Glutamatergic neuron (in vitro differentiated cells): ENCODE data around the gene BMP6. TPM values are rescaled to one million over a fixed set of nuclear protein-coding genes. Genes with fewer than 3 reads are reported as not detected.
A peak's percentile ranks its signal among the peaks of the same experiment; 100 is the strongest.

Experiments
- DNase-seq: peaks from one replicate; pipeline ENCODE4 v3.0.0; 2022
- H3K27ac Mint-ChIP-seq: one replicate; pipeline ENCODE4 v1.8.0; 2020; ENCODE audit warnings: mild to moderate bottlenecking, mixed read lengths, inconsistent platforms; ENCODE audit not compliant: unreplicated experiment
- H3K27me3 Mint-ChIP-seq: one replicate; pipeline ENCODE4 v1.8.0; 2020; ENCODE audit warnings: mild to moderate bottlenecking, moderate library complexity, mixed read lengths, inconsistent platforms; ENCODE audit not compliant: unreplicated experiment
- H3K36me3 Mint-ChIP-seq: one replicate; pipeline ENCODE4 v1.8.0; 2020; ENCODE audit warnings: mild to moderate bottlenecking, mixed read lengths, inconsistent platforms; ENCODE audit not compliant: unreplicated experiment
- H3K4me1 Mint-ChIP-seq: one replicate; pipeline ENCODE4 v1.8.0; 2020; ENCODE audit warnings: mild to moderate bottlenecking, low read depth, mixed read lengths, inconsistent platforms; ENCODE audit not compliant: unreplicated experiment
- H3K4me3 Mint-ChIP-seq: one replicate; pipeline ENCODE4 v1.8.0; 2020; ENCODE audit warnings: mild to moderate bottlenecking, mixed read lengths, inconsistent platforms; ENCODE audit not compliant: unreplicated experiment
- H3K9me3 Mint-ChIP-seq: one replicate; pipeline ENCODE4 v1.8.0; 2020; ENCODE audit warnings: mild to moderate bottlenecking, moderate library complexity, mixed read lengths, inconsistent platforms; ENCODE audit not compliant: unreplicated experiment
- long read RNA-seq: library from polyadenylated mRNA; unstranded; transcript quantifications from one replicate; pipeline ENCODE4 v2.0.0, GENCODE V29; 2020; ENCODE audit not compliant: unreplicated experiment
- total RNA-seq: library from RNA; stranded (reverse); fragmentation: NEBNext Ultra II Directional; extraction: Animal tissue kit (Norgen Biotek cat#: 25700); gene quantifications from one replicate; pipeline ENCODE4 v1.2.1, GENCODE V29; 2021; ENCODE audit not compliant: unreplicated experiment
- TF ChIP-seq, protein P1 (sequence below): fragments of 200-600 bp; sonication (generic); IDR thresholded peaks from one replicate; pipeline ENCODE4 v1.5.0; 2021; ENCODE audit not compliant: partially characterized antibody, unreplicated experiment

Gene BMP6
- 0.25 TPM for total RNA-seq
- long read RNA-seq = 0 reads

DNA sequence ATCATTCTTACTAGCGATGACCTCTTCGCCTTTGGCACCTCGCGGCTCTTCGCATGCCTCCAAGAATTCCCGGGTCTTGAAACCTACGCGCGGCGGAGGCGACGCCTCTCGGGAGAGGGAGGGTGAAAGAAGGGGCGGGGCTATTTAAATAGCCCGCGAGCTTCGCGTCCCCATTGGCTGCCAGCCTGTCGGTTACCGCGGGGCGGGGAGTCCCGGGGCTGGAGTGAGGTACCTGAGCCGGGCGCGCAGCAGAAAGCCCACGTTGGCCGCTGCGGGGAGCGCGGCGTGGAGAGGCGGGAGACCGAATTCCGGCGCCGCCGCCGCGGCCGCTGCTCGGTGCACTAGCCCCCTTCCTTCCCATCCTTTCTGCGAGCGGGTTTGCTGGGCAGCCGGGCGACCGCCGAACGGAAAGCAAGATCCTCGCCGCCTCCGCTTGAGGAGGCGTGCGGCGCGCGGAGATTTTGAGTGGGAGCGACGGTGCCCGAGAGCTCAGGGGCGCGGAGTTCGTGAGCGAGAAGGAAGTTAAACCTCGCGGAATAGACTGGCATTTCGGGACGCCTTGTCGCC, at the start of gene BMP6:
Gene BMP6 (plus strand): TSS at position 251 of the 567 bp plus-strand sequence. CDS start 857 bp downstream, outside the sequence.
- H3K4me3 Mint-ChIP-seq = peak within 1 kb of the TSS; percentile 85

GRCh38 chr6:7677229-7677628, 48.7 kb upstream of the BMP6 start:
- peaks cover 2% of the 10 kb centered on the region for H3K27me3 Mint-ChIP-seq
- no peaks in the 10 kb centered on the region for H3K36me3 Mint-ChIP-seq
- H3K27ac Mint-ChIP-seq = no peak overlapping the region
- H3K4me3 Mint-ChIP-seq = no peak overlapping the region
- peaks cover 1% of the 10 kb centered on the region for H3K9me3 Mint-ChIP-seq
- no peak for DNase-seq
- TF ChIP-seq, protein P1, sequence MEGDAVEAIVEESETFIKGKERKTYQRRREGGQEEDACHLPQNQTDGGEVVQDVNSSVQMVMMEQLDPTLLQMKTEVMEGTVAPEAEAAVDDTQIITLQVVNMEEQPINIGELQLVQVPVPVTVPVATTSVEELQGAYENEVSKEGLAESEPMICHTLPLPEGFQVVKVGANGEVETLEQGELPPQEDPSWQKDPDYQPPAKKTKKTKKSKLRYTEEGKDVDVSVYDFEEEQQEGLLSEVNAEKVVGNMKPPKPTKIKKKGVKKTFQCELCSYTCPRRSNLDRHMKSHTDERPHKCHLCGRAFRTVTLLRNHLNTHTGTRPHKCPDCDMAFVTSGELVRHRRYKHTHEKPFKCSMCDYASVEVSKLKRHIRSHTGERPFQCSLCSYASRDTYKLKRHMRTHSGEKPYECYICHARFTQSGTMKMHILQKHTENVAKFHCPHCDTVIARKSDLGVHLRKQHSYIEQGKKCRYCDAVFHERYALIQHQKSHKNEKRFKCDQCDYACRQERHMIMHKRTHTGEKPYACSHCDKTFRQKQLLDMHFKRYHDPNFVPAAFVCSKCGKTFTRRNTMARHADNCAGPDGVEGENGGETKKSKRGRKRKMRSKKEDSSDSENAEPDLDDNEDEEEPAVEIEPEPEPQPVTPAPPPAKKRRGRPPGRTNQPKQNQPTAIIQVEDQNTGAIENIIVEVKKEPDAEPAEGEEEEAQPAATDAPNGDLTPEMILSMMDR = no peak
- H3K4me1 Mint-ChIP-seq = peaks cover 3% of the 10 kb centered on the region

More for the DNA sequence above, at the start of gene BMP6:
- peaks cover 9% of the 10 kb centered on the region for H3K4me1 Mint-ChIP-seq
- peak; percentile 86 for DNase-seq
- H3K9me3 Mint-ChIP-seq = peaks cover 2% of the 10 kb centered on the region
- TF ChIP-seq, protein P1 = no peak
- H3K27ac Mint-ChIP-seq = peak within 1 kb of the TSS; percentile 38
- peaks cover 8% of the 10 kb centered on the region for H3K27me3 Mint-ChIP-seq
- H3K36me3 Mint-ChIP-seq = no peaks in the 10 kb centered on the region

GRCh38 chr6:7680393-7681075, 45.4 kb upstream of the BMP6 start:
- Mint-ChIP-seq H3K4me3 (no peak overlapping the region), H3K27me3 (peaks cover 3% of the 10 kb centered on the region), H3K27ac (no peak overlapping the region), H3K9me3 (peaks cover 1% of the 10 kb centered on the region), H3K4me1 (no peaks in the 10 kb centered on the region), H3K36me3 (no peaks in the 10 kb centered on the region)
- TF ChIP-seq, protein P1 = no peak
- DNase-seq = no peak

DNA sequence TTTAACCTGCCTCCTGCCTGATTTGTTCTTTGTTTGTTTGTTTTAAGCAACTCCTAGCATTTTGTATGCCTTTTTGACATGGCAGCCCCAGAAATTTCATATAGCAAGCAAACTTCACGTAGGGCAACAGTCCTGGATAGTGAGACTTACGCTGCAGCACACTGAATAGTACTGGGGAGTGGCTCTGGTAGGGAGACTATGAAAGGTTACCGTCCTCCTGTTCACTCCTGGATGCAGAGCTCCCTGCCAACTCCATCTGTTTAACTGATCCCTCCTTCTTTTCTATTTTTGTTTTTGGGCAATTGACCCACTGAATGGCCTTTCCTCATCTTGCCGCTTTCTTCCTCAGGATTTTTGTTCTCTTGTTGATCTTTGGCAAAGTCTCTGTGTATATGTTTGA, 44.5 kb upstream of the BMP6 start:
- Mint-ChIP-seq H3K4me3 (no peak overlapping the region), H3K36me3 (no peaks in the 10 kb centered on the region), H3K27ac (no peak overlapping the region), H3K9me3 (peaks cover 1% of the 10 kb centered on the region), H3K4me1 (no peaks in the 10 kb centered on the region), H3K27me3 (peaks cover 3% of the 10 kb centered on the region)
- TF ChIP-seq, protein P1 = no peak
- no peak for DNase-seq

GRCh38 chr6:7684076-7684475, 41.8 kb upstream of the BMP6 start:
- no peaks in the 10 kb centered on the region for H3K36me3 Mint-ChIP-seq
- no peak overlapping the region for H3K4me3 Mint-ChIP-seq

More at GRCh38 chr6:7684076-7684475, 41.8 kb upstream of the BMP6 start:
- TF ChIP-seq, protein P1 = no peak
- Mint-ChIP-seq H3K27ac (no peak overlapping the region), H3K27me3 (peaks cover 3% of the 10 kb centered on the region), H3K4me1 (no peaks in the 10 kb centered on the region), H3K9me3 (peaks cover 1% of the 10 kb centered on the region)
- DNase-seq = no peak
